ENCODE measurements around the gene PRKAG3.
"Not testable (repeated sequence)": the region's sequence is repeated elsewhere in the genome, so short reads cannot be mapped to it uniquely, and the experiment has no call there.

Gene PRKAG3

DNA sequence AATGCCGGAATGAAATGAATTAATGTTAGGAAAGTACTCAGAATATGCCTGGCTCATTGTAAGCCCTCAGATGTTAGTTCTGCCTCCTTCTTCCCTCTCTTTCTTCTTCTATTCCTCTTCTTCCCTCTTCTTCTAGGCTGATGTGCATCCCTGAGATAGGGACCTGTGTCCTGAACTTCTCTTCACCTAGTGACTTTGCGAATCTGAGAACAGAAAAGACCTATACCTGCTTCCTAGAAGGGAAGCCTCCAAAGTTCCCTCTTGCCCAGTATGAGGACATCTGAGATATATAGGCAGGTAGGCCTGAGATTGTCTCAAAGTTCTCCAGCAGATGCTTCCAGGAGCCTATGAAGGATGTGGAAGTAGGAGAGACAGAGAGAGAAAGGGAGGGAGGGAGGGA is 57.7 kb downstream of the PRKAG3 start:
- Histone ChIP-seq H3K4me3 (ENCODE audit: low read depth, low read length) (no peak overlapping the region), H3K9me3 (peaks cover 4% of the 10 kb centered on the region), H3K4me1 (no peaks in the 10 kb centered on the region), H3K27me3 (no peaks in the 10 kb centered on the region), H3K36me3 (no peaks in the 10 kb centered on the region)
- TF ChIP-seq, protein P1, sequence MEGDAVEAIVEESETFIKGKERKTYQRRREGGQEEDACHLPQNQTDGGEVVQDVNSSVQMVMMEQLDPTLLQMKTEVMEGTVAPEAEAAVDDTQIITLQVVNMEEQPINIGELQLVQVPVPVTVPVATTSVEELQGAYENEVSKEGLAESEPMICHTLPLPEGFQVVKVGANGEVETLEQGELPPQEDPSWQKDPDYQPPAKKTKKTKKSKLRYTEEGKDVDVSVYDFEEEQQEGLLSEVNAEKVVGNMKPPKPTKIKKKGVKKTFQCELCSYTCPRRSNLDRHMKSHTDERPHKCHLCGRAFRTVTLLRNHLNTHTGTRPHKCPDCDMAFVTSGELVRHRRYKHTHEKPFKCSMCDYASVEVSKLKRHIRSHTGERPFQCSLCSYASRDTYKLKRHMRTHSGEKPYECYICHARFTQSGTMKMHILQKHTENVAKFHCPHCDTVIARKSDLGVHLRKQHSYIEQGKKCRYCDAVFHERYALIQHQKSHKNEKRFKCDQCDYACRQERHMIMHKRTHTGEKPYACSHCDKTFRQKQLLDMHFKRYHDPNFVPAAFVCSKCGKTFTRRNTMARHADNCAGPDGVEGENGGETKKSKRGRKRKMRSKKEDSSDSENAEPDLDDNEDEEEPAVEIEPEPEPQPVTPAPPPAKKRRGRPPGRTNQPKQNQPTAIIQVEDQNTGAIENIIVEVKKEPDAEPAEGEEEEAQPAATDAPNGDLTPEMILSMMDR (IDR thresholded peaks at IDR 0.05; ENCODE audit: low read depth, low read length): no peak
- no peak for DNase-seq

DNA sequence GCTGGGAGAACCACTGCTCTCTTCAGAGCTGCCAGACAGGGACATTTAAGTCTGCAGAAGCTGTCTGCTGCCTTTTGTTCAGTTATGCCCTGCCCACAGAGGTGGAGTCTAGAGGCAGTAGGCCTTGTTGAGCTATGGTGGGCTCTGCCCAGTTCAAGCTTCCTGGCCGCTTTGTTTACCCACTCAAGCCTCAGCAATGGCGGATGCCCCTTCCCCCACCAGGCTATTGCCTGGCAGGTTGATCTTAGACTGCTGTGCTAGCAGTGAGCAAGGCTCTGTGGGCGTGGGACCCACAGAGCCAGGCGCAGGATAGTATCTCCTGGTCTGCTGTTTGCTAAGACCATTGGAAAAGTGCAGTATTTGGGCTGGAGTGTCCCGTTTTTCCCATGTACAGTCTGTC is 58.8 kb downstream of the PRKAG3 start:
- not testable (repeated sequence) for DNase-seq; H3K27me3 ChIP-seq; H3K4me3 ChIP-seq (ENCODE audit: low read depth, low read length); H3K4me1 ChIP-seq; H3K36me3 ChIP-seq; H3K9me3 ChIP-seq
